ENCODE results near the gene RERE.

- TF ChIP-seq CTCF (conservative IDR thresholded peaks at IDR 0.05 in 1 of 2, IDR thresholded peaks at IDR 0.05 in 1 of 2; ENCODE audit: extremely low read depth in 1 of 2, insufficient read depth in 1 of 2, low read depth in 1 of 2, low read length in 2 of 2) (no peak), EZH2 (IDR thresholded peaks at IDR 0.05; ENCODE audit: borderline replicate concordance, low read length) (no peak)
Measured at GRCh38 chr1:8574985-8575384, 242.5 kb downstream of the RERE start.
